HG03039 (cell line): ENCODE data around the gene ZNF697.
"Not testable (repeated sequence)": the region's sequence is repeated elsewhere in the genome, so short reads cannot be mapped to it uniquely, and the experiment has no call there.

Experiments used
- ATAC-seq: cut with Tn5 transposase; IDR thresholded peaks from one replicate; pipeline ENCODE4 v1.9.1; 2021; ENCODE audit warnings: mild to moderate bottlenecking, moderate library complexity; ENCODE audit not compliant: unreplicated experiment

The ZNF697 gene

GRCh38 chr1:119603695-119604094, 44.4 kb downstream of the ZNF697 start:
- no peak for ATAC-seq

- not testable (repeated sequence) for ATAC-seq
Measured at GRCh38 chr1:119603241-119603640, 44.8 kb downstream of the ZNF697 start.

- not testable (repeated sequence) for ATAC-seq
Measured at GRCh38 chr1:119602789-119603188, 45.3 kb downstream of the ZNF697 start.

DNA sequence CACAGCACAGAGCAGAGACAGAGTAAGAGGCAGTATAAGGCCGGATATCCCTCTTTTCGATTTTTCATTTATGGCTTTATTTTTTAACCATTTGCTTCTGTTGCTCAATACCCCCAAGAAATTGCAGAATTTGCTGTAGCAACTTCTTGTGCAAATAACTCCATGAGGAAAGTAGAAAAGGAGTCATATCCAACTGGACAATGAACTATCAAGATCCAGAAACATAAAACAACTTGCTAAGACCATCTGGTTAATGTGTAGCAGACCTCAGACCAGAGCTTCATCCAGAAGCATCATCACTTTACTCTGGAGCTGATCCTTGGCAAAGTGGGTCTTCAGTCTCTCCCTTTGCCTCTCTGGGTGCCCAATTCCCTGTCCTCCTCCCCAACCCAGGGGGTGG, 45.9 kb downstream of the ZNF697 start:
- ATAC-seq = no peak

DNA sequence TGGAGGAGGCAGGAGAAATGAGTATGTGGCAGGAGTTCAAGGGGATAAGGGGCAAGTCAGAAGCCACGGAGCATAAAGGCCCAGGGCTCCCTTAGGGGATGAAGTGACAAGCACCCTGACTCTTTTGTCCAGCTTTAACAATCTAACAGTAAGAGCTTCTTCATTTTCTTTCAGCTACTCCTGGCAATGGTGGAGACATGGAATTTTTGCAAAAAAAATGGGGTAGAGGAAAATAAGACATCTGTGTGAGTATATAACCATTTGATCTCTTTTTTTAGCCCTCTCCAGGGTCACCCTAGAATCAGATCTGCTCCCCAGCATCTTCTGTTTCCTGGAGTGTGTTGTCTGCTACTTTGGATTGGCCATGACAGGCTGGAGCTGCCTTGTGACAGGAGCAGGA, 47.1 kb downstream of the ZNF697 start:
- no peak for ATAC-seq

DNA sequence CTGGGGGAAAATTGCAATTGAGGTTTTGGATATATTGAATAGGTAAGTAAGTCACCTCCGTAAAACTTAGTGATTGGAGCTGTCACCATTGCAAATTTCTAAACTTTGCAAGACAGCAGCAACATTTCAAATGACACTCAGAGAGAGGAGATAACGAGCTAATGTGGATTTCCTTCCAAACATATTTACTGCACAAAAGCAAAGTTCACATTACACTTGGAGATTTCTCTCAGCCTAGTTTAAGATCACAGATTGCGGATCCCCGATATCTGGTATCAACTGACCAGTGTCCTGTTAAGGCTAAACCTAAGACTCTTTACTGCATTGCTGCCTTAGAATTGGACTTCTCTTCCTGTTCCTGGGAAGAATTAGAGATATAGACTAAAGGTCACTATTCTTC, 47.5 kb downstream of the ZNF697 start:
- no peak for ATAC-seq

DNA sequence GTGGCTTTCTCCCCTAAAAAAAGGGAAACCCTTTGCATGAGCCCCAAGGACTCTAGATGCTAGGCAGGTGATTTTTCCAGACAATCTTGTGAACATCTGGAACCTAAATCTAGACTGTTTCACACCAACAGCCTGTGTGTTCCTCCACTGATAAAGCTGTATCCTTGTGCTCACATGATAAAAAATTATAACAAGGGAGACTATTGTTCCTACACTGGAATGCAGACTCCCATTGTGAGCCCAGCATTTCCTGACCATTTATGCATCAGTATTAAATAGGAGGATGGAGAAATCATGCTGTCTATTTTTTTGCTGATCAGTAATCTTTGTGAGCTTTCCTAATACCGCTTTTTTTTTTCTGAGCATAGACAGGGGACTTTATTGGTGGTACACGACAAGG, 52.5 kb downstream of the ZNF697 start:
- no peak for ATAC-seq

GRCh38 chr1:119595168-119595567, 52.9 kb downstream of the ZNF697 start:
- ATAC-seq = no peak

DNA sequence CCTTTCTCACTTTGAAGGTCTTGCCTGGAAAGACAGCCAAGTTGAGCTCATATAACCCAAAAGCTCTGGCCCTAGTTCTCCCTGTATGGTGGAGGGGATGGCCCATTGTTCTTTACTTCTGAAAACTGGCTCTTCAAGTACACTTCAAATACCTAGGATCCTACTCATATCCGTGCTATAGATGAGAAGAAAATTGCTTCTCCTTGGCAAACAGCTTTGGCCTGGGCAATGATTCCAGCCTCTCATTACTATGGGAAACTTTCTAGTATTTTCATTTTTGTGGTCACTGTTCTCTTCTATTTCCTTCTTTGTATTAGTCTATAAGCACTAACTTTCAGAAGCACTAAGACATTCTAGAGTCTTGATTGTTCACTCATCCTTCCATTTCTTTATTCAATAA, 53.7 kb downstream of the ZNF697 start:
- ATAC-seq = no peak

GRCh38 chr1:119593805-119594204, 54.3 kb downstream of the ZNF697 start:
- ATAC-seq = no peak

GRCh38 chr1:119590393-119590792, 57.7 kb downstream of the ZNF697 start:
- ATAC-seq = no peak

GRCh38 chr1:119588621-119589020, 59.4 kb downstream of the ZNF697 start:
- ATAC-seq = no peak

GRCh38 chr1:119587341-119587740, 60.7 kb downstream of the ZNF697 start:
- no peak for ATAC-seq

GRCh38 chr1:119585801-119586200, 62.3 kb downstream of the ZNF697 start:
- ATAC-seq = not testable (repeated sequence)

DNA sequence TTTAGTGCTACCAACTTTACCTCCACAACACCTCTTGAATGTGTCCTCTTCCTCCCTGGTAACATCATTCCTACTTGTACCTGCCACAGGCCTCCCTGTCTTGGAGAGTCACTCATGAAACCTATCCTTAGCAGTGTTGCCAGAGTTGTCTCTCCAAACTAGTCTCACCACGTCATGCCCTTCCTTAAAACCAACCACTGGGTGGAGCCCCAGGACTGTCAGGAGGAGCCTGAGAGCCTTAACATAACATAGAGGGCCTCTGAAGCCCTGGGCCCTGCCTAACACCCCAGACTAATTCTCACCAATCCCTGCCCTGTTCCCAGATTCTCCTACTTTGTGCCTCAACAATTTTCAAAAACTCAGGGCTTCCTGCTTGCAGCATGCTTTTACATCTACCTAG, 65.3 kb downstream of the ZNF697 start:
- ATAC-seq = no peak

- not testable (repeated sequence) for ATAC-seq
Measured at GRCh38 chr1:119581076-119581475, 67.0 kb downstream of the ZNF697 start.

GRCh38 chr1:119573886-119574285, 74.2 kb downstream of the ZNF697 start:
- ATAC-seq = no peak

DNA sequence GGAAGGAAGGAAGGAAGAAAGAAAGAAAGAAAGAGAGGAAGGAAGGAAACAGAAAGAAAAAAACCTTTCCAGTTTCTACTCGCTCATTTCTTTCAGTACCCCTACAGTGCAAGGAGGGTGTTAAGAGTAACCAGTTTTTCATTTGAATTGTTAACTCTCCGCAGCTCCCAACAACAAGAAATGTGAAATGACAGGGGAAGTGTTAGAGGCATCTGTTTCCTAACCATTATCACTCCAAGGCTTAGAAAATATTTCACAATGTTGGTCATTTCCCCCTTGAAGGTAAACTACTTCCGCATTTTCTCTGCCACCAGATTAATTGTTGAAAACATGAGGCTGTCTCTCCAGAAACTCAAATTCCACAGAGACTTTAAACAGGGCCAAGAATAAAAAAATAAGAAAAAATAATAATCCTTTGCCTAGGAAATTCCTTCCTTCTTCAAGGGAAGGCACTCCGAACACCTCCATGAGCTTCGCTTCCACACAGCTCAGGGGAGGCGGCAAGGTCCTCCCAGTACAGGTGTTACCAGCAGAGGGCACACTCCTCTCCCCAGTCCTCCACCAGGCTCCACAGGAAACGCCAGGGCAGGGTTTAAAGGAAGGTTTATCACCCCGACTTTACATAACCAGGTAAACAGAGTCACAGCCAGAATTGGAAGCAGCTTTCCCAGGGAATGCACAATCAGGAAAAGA, 78.0 kb downstream of the ZNF697 start:
- not testable (repeated sequence) for ATAC-seq
